HL-60 (cell line): ENCODE results near the gene C10orf105.

ENCODE experiments used
- DNase-seq, 2 experiments: peaks; one replicate each; pipeline ENCODE4 v3.0.0-alpha.2; 2010 to 2020; ENCODE audit warnings: low read depth in 1 of 2, low spot score in 1 of 2
- H3K27ac ChIP-seq: fragments of 250-450 bp; sonication (Bioruptor Pico); replicated peaks from 2 replicates; pipeline ENCODE4 v1.5.1; 2020; ENCODE audit warnings: mild to moderate bottlenecking, moderate library complexity
- H3K27me3 ChIP-seq: fragments of 250-450 bp; sonication (Bioruptor Pico); 2 replicates; pipeline ENCODE4 v1.5.1; 2021; ENCODE audit warnings: mild to moderate bottlenecking, moderate library complexity; ENCODE audit not compliant: insufficient read depth, poor library complexity, severe bottlenecking
- H3K4me3 ChIP-seq: replicated peaks from 2 replicates; pipeline ENCODE4 v1.5.1; 2011; ENCODE audit warnings: mild to moderate bottlenecking, control low read depth, low read length; ENCODE audit not compliant: insufficient read depth
- GABPA ChIP-seq: IDR thresholded peaks from 2 replicates; pipeline ENCODE4 v1.6.1; 2012; ENCODE audit warnings: low read depth
- POLR2AphosphoS5 ChIP-seq: IDR thresholded peaks from 2 replicates; pipeline ENCODE4 v1.6.1; 2012; ENCODE audit warnings: low read depth
- SPI1 ChIP-seq: IDR thresholded peaks from 2 replicates; pipeline ENCODE4 v1.6.1; 2012; ENCODE audit warnings: low read depth, mild to moderate bottlenecking, borderline replicate concordance
- TF ChIP-seq, protein P1 (sequence below): IDR thresholded peaks from one replicate; pipeline ENCODE4 v1.5.1; 2011; ENCODE audit warnings: low read length, control low read depth, inconsistent platforms; ENCODE audit not compliant: insufficient read depth
- TF ChIP-seq, protein P2 (sequence below): IDR thresholded peaks from 2 replicates; pipeline ENCODE4 v1.6.1; 2012; ENCODE audit warnings: low read depth; ENCODE audit not compliant: insufficient replicate concordance

The C10orf105 gene

DNA sequence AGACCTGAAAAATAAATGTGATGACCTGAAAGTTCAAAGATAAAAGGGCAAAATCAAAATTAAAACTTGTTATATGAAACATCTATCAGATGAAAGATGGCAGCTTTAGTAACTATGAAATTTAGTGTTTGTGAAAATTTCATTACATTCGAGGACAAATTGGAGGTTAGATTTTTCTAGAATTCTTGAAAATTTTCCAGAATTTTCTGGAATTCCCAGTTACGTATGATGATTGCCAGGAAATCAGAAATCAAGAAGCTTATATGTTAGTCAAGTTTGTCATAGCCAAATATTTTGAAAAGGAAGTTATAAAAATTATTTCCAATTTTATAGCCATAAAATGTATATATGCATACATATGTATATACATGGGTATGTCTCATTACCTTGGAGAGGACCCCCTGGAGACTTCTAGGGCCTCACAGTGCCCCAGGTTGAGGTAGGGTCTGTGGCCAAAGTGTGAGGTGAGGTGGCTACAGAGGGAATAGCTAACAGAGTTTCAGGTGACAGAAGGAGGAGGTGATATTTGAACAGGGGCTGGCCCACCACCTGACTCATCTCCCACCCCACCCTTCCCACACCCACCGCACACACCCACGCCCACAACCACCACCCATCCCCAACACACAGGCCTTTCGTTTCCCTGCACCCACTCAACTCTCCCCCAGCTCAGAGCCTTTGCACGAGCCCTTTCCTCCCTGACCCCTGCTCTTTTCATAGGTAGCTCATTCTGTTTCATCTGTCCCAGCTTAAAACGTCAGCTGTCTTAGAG, 21.5 kb downstream of the C10orf105 start:
- no peak overlapping the region for H3K27ac ChIP-seq
- no peaks in the 10 kb centered on the region for H3K27me3 ChIP-seq
- TF ChIP-seq, protein P1, sequence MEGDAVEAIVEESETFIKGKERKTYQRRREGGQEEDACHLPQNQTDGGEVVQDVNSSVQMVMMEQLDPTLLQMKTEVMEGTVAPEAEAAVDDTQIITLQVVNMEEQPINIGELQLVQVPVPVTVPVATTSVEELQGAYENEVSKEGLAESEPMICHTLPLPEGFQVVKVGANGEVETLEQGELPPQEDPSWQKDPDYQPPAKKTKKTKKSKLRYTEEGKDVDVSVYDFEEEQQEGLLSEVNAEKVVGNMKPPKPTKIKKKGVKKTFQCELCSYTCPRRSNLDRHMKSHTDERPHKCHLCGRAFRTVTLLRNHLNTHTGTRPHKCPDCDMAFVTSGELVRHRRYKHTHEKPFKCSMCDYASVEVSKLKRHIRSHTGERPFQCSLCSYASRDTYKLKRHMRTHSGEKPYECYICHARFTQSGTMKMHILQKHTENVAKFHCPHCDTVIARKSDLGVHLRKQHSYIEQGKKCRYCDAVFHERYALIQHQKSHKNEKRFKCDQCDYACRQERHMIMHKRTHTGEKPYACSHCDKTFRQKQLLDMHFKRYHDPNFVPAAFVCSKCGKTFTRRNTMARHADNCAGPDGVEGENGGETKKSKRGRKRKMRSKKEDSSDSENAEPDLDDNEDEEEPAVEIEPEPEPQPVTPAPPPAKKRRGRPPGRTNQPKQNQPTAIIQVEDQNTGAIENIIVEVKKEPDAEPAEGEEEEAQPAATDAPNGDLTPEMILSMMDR: no peak
- TF ChIP-seq GABPA (no peak), SPI1 (no peak)
- no peak for DNase-seq
- no peak overlapping the region for H3K4me3 ChIP-seq

DNA sequence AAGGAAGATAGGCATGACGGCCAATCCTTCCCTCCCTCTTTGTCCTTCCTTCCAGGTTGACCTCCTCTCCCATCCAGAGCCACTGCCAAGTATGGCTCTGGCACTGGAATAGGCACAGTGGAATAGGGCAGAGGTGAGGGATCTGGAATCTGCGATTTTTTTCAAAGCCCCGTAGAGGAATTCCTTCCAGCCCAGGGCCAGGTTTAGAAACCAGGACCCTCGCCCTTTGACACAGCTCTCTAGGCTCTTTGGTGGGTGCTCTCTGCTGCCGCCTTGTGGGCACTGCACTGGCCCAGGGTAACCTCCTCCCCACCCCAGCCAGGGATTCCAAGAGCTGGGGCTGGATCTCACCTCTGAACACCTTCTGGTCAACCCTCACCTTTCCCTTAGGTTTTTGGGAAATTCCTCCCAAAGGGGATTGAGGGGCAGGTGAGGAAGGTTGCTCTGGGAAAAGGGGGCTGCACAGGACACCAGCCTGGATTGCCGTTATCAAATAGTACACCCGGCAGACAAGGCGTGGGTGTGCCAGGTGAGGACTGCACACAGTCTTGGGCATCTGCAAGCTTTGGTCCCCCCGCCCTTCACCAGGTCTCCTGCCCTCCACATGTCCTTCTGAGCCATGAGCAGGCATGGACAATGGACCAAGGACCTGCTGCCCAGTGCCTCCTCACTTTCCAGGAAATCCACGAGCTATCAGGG, 22.8 kb downstream of the C10orf105 start:
- Histone ChIP-seq H3K4me3 (no peak overlapping the region), H3K27ac (no peak overlapping the region), H3K27me3 (no peaks in the 10 kb centered on the region)
- TF ChIP-seq SPI1: no peak
- TF ChIP-seq, protein P2, sequence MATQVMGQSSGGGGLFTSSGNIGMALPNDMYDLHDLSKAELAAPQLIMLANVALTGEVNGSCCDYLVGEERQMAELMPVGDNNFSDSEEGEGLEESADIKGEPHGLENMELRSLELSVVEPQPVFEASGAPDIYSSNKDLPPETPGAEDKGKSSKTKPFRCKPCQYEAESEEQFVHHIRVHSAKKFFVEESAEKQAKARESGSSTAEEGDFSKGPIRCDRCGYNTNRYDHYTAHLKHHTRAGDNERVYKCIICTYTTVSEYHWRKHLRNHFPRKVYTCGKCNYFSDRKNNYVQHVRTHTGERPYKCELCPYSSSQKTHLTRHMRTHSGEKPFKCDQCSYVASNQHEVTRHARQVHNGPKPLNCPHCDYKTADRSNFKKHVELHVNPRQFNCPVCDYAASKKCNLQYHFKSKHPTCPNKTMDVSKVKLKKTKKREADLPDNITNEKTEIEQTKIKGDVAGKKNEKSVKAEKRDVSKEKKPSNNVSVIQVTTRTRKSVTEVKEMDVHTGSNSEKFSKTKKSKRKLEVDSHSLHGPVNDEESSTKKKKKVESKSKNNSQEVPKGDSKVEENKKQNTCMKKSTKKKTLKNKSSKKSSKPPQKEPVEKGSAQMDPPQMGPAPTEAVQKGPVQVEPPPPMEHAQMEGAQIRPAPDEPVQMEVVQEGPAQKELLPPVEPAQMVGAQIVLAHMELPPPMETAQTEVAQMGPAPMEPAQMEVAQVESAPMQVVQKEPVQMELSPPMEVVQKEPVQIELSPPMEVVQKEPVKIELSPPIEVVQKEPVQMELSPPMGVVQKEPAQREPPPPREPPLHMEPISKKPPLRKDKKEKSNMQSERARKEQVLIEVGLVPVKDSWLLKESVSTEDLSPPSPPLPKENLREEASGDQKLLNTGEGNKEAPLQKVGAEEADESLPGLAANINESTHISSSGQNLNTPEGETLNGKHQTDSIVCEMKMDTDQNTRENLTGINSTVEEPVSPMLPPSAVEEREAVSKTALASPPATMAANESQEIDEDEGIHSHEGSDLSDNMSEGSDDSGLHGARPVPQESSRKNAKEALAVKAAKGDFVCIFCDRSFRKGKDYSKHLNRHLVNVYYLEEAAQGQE: no peak
- no peak for TF ChIP-seq GABPA
- TF ChIP-seq, protein P1: peak; percentile 86
- TF ChIP-seq POLR2AphosphoS5: no peak
- DNase-seq: peak in 1 of 2 experiments; percentile 63

DNA sequence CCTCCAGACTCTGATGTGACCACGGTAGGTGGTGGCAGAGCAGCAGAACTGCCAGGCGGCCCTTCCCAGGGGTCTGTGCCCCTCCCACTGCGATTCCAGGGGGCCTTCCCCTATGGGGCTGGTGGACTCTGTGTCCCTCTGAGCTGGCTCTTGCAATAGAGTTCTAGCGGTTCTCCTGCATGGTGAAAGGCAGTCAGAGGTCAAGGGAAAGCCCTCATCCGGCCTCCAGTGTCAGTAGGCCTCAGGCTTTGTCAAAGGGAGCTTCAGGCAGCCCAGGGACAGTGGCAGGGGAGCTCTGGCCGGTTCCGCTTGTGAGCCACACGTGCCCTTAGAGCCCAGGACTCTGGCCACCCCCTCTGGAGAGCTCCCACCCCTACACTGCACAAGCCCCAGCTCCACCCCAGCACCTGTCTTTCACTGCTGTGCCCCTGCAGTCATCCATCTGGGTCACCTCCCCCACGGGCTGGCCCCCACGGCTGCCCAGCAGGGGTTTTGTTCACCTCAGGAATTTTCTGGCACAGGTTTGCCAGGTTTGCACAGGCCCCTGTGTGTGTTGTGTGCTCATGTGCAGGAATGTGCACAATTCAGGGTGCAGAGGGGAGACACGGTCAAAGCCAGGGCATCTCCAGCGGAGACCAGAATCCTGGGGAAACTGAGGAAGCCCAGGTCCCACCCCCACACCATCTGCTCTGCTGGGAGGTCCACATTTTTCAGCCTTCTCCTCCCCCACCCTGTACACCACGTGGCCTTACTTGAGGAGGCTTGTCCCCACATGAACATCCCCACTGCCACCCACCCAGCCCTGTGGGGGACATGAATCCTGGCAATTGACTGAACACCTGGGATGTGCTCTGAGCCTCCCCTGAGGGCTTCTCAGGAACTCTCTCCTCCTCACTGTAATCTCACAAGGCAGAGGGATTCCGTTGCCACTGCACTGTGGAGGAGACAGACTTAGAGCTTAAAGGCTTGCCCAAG, 23.8 kb downstream of the C10orf105 start:
- no peak for DNase-seq
- Histone ChIP-seq H3K27me3 (no peaks in the 10 kb centered on the region), H3K27ac (no peak overlapping the region), H3K4me3 (no peak overlapping the region)
- TF ChIP-seq, protein P2: no peak
- no peak for TF ChIP-seq SPI1
- TF ChIP-seq POLR2AphosphoS5: no peak
- TF ChIP-seq GABPA: no peak
- TF ChIP-seq, protein P1: no peak
